ENCODE measurements around the gene GAS6. TPM values are rescaled to one million over a fixed set of nuclear protein-coding genes. Genes with fewer than 3 reads are reported as not detected.
"Not testable (repeated sequence)": the region's sequence is repeated elsewhere in the genome, so short reads cannot be mapped to it uniquely, and the experiment has no call there.

The GAS6 gene
- total and polyA plus RNA-seq, 2 donors (not counting 1 experiment from before 2014, with no cell fraction given) = 0.25 to 0.78 TPM

DNA sequence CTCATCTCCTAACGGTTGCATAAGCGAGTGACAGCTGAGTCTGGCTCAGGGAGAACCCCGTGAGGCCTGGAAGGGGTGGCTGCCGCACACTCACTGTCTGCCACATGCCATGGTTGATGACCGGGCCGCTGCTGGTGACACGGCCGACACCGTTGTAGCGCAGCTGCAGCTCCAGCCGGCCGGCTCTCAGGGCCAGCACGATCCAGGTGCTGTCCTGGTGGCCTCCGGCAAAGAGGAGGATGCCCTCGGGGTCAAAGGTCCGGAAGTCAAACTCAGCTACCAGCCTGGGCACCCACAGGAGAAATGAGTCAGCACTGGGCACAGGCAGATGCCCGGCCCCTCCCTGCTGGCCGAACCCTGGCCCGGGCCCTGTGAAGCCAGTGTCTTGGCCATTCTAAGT is 31.7 kb downstream of the GAS6 start:
- WGBS (ENCODE audit: insufficient coverage) = 95% methylated on average over 19 of the region's 19 CpGs
- H3K4me2 ChIP-seq (replicated peaks; ENCODE audit: low read depth, low read length, poor library complexity, severe bottlenecking) = no peak overlapping the region
- CTCF ChIA-PET = no interaction called here

GRCh38 chr13:113831061-113831460 is 32.8 kb downstream of the GAS6 start:
- Histone ChIP-seq H3K4me2 (replicated peaks; ENCODE audit: low read depth, low read length, poor library complexity, severe bottlenecking) (no peak overlapping the region), H3K4me1 (ENCODE audit: control insufficient read depth in 2 of 2, insufficient read depth in 2 of 2, low read length in 2 of 2) (no peaks in the 10 kb centered on the region), H3K36me3 (replicated peaks in 1 of 2; ENCODE audit: control extremely low read depth in 1 of 2, control insufficient read depth in 1 of 2, extremely low read depth in 1 of 2, insufficient read depth in 2 of 2, low read length in 1 of 2) (peaks cover 0 to 12% of the 10 kb centered on the region in 2 experiments), H3K79me2 (ENCODE audit: control insufficient read depth, insufficient read depth, low read length) (peaks cover 10% of the 10 kb centered on the region), H3K4me3 (ENCODE audit: control extremely low read depth in 1 of 5, extremely low read depth in 1 of 5, insufficient read depth in 1 of 5, low read depth in 2 of 5, low read length in 4 of 5) (no peak overlapping the region), H3K27me3 (replicated peaks in 1 of 4; ENCODE audit: control extremely low read depth in 1 of 4, control insufficient read depth in 3 of 4, insufficient read depth in 4 of 4, low read length in 3 of 4) (no peaks in the 10 kb centered on the region), H3K9me3 (ENCODE audit: control extremely low read depth in 1 of 3, control insufficient read depth in 2 of 3, insufficient read depth in 1 of 3, low read length in 2 of 3) (peaks cover 0 to 16% (median 0%) of the 10 kb centered on the region in 3 donors), H3K27ac (ENCODE audit: low read length in 2 of 2) (no peak overlapping the region), H3K9ac (ENCODE audit: low read length) (no peak overlapping the region), H2AFZ (ENCODE audit: insufficient read depth, low read depth, low read length, poor library complexity, severe bottlenecking) (no peak overlapping the region), H4K20me1 (ENCODE audit: control insufficient read depth, insufficient read depth, low read length, poor library complexity, severe bottlenecking) (peaks cover 47% of the 10 kb centered on the region)
- H3K9me3 Mint-ChIP-seq (ENCODE audit: insufficient read depth) = no peaks in the 10 kb centered on the region
- POLR2A ChIA-PET = interaction anchor here (0.7 kb wide), 1 partner anchor 8 kb away, joined by 7 read pairs; no protein-coding TSS in a partner anchor
- CTCF ChIA-PET = no interaction called here
- H3K27me3 Mint-ChIP-seq = no peaks in the 10 kb centered on the region
- no peak for TF ChIP-seq EZH2 (IDR thresholded peaks at IDR 0.05; ENCODE audit: borderline replicate concordance, insufficient read depth, low read depth, low read length, poor library complexity, severe bottlenecking)
- H3K4me1 Mint-ChIP-seq = no peaks in the 10 kb centered on the region
- ATAC-seq (ENCODE audit: low read depth) (no peak), DNase-seq (no peak)
- intact Hi-C loops (cut with micrococcal nuclease) = no loop called here
- H3K4me3 Mint-ChIP-seq = no peak overlapping the region
- 98% methylated on average over 23 of the region's 23 CpGs for WGBS (ENCODE audit: insufficient coverage)
- no peak overlapping the region for H3K27ac Mint-ChIP-seq

More for the DNA sequence above, 31.7 kb downstream of the GAS6 start:
- peaks cover 0 to 16% (median 0%) of the 10 kb centered on the region in 3 donors for H3K9me3 ChIP-seq (ENCODE audit: control extremely low read depth in 1 of 3, control insufficient read depth in 2 of 3, insufficient read depth in 1 of 3, low read length in 2 of 3)
- no peak overlapping the region for H3K9ac ChIP-seq (ENCODE audit: low read length)
- intact Hi-C loops (cut with micrococcal nuclease) = no loop called here
- DNase-seq (no peak), ATAC-seq (ENCODE audit: low read depth) (no peak)
- H3K27me3 ChIP-seq (replicated peaks in 1 of 4; ENCODE audit: control extremely low read depth in 1 of 4, control insufficient read depth in 3 of 4, insufficient read depth in 4 of 4, low read length in 3 of 4) = no peaks in the 10 kb centered on the region
- Mint-ChIP-seq H3K27me3 (no peaks in the 10 kb centered on the region), H3K4me3 (no peak overlapping the region), H3K4me1 (no peaks in the 10 kb centered on the region), H3K9me3 (ENCODE audit: insufficient read depth) (no peaks in the 10 kb centered on the region), H3K27ac (no peak overlapping the region)
- POLR2A ChIA-PET = no interaction called here
- H3K4me1 ChIP-seq (ENCODE audit: control insufficient read depth in 2 of 2, insufficient read depth in 2 of 2, low read length in 2 of 2) = no peaks in the 10 kb centered on the region
- H3K79me2 ChIP-seq (ENCODE audit: control insufficient read depth, insufficient read depth, low read length) = peaks cover 7% of the 10 kb centered on the region
- no peak overlapping the region for H2AFZ ChIP-seq (ENCODE audit: insufficient read depth, low read depth, low read length, poor library complexity, severe bottlenecking)
- peaks cover 0 to 8% of the 10 kb centered on the region in 2 experiments for H3K36me3 ChIP-seq (replicated peaks in 1 of 2; ENCODE audit: control extremely low read depth in 1 of 2, control insufficient read depth in 1 of 2, extremely low read depth in 1 of 2, insufficient read depth in 2 of 2, low read length in 1 of 2)
- no peak overlapping the region for H3K27ac ChIP-seq (ENCODE audit: low read length in 2 of 2)
- no peak for TF ChIP-seq EZH2 (IDR thresholded peaks at IDR 0.05; ENCODE audit: borderline replicate concordance, insufficient read depth, low read depth, low read length, poor library complexity, severe bottlenecking)
- TF ChIP-seq, protein P1, sequence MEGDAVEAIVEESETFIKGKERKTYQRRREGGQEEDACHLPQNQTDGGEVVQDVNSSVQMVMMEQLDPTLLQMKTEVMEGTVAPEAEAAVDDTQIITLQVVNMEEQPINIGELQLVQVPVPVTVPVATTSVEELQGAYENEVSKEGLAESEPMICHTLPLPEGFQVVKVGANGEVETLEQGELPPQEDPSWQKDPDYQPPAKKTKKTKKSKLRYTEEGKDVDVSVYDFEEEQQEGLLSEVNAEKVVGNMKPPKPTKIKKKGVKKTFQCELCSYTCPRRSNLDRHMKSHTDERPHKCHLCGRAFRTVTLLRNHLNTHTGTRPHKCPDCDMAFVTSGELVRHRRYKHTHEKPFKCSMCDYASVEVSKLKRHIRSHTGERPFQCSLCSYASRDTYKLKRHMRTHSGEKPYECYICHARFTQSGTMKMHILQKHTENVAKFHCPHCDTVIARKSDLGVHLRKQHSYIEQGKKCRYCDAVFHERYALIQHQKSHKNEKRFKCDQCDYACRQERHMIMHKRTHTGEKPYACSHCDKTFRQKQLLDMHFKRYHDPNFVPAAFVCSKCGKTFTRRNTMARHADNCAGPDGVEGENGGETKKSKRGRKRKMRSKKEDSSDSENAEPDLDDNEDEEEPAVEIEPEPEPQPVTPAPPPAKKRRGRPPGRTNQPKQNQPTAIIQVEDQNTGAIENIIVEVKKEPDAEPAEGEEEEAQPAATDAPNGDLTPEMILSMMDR (IDR thresholded peaks at IDR 0.05) = no peak
- no peak overlapping the region for H3K4me3 ChIP-seq (ENCODE audit: control extremely low read depth in 1 of 5, extremely low read depth in 1 of 5, insufficient read depth in 1 of 5, low read depth in 2 of 5, low read length in 4 of 5)
- peaks cover 43% of the 10 kb centered on the region for H4K20me1 ChIP-seq (ENCODE audit: control insufficient read depth, insufficient read depth, low read length, poor library complexity, severe bottlenecking)

GRCh38 chr13:113830426-113830950 is 33.4 kb downstream of the GAS6 start:
- H3K4me1 ChIP-seq (ENCODE audit: control insufficient read depth in 2 of 2, insufficient read depth in 2 of 2, low read length in 2 of 2); H3K27me3 ChIP-seq (replicated peaks in 1 of 4; ENCODE audit: control extremely low read depth in 1 of 4, control insufficient read depth in 3 of 4, insufficient read depth in 4 of 4, low read length in 3 of 4); CTCF ChIA-PET; H3K9me3 Mint-ChIP-seq (ENCODE audit: insufficient read depth); H3K27ac ChIP-seq (ENCODE audit: low read length in 2 of 2); H3K27ac Mint-ChIP-seq; ATAC-seq (ENCODE audit: low read depth); H3K4me3 ChIP-seq (ENCODE audit: control extremely low read depth in 1 of 5, extremely low read depth in 1 of 5, insufficient read depth in 1 of 5, low read depth in 2 of 5, low read length in 4 of 5); H3K27me3 Mint-ChIP-seq; intact Hi-C loops (cut with micrococcal nuclease); H3K9ac ChIP-seq (ENCODE audit: low read length); DNase-seq; H3K4me2 ChIP-seq (replicated peaks; ENCODE audit: low read depth, low read length, poor library complexity, severe bottlenecking); H3K4me1 Mint-ChIP-seq; H3K4me3 Mint-ChIP-seq; H2AFZ ChIP-seq (ENCODE audit: insufficient read depth, low read depth, low read length, poor library complexity, severe bottlenecking): not testable (repeated sequence)
- Histone ChIP-seq H3K79me2 (ENCODE audit: control insufficient read depth, insufficient read depth, low read length) (peaks cover 11% of the 10 kb centered on the region), H3K9me3 (ENCODE audit: control extremely low read depth in 1 of 3, control insufficient read depth in 2 of 3, insufficient read depth in 1 of 3, low read length in 2 of 3) (peaks cover 0 to 16% (median 0%) of the 10 kb centered on the region in 3 donors), H4K20me1 (ENCODE audit: control insufficient read depth, insufficient read depth, low read length, poor library complexity, severe bottlenecking) (peaks cover 44% of the 10 kb centered on the region), H3K36me3 (replicated peaks in 1 of 2; ENCODE audit: control extremely low read depth in 1 of 2, control insufficient read depth in 1 of 2, extremely low read depth in 1 of 2, insufficient read depth in 2 of 2, low read length in 1 of 2) (peaks cover 0 to 12% of the 10 kb centered on the region in 2 experiments)
- 85% methylated on average over 2 of the region's 22 CpGs for whole genome bisulfite sequencing (ENCODE audit: insufficient coverage)
- POLR2A ChIA-PET = interaction anchor here (0.7 kb wide), 1 partner anchor 9 kb away, joined by 7 read pairs; no protein-coding TSS in a partner anchor
